CD14-positive monocyte (primary cell): ENCODE measurements around the gene PCSK1N. TPM values are rescaled to one million over a fixed set of nuclear protein-coding genes. Genes with fewer than 3 reads are reported as not detected.

ENCODE experiments used
- DNase-seq, 3 donors: peaks; one replicate each; pipeline ENCODE4 v3.0.0-alpha.2; 2011 to 2022
- H2AFZ ChIP-seq: 2 replicates; pipeline ENCODE4 v1.6.0; 2012; ENCODE audit warnings: mild to moderate bottlenecking, low read depth, low read length, inconsistent platforms; ENCODE audit not compliant: insufficient read depth, poor library complexity, severe bottlenecking
- H3K27ac ChIP-seq, 2 donors: 1 replicate in 1 of 2; 2 replicates in 1 of 2; pipeline ENCODE4 v1.5.1; 2012 to 2013; ENCODE audit warnings: low read length in 2 of 2, control low read depth in 1 of 2, inconsistent platforms in 1 of 2, low read depth in 1 of 2, mild to moderate bottlenecking in 1 of 2
- H3K27me3 ChIP-seq, 2 donors: one replicate each; pipeline versions ENCODE4 v1.6.0 to v1.6.1; 2011 to 2013; ENCODE audit warnings: low read length in 2 of 2; ENCODE audit not compliant: control insufficient read depth in 2 of 2, insufficient read depth in 2 of 2
- H3K36me3 ChIP-seq, 2 donors: replicated peaks in 1 of 2; 1 replicate in 1 of 2; 2 replicates in 1 of 2; pipeline versions ENCODE4 v1.5.1 to v1.6.1; 2012 to 2013; ENCODE audit warnings: low read length in 2 of 2, control low read depth in 1 of 2, inconsistent platforms in 1 of 2, mild to moderate bottlenecking in 1 of 2; ENCODE audit not compliant: insufficient read depth in 2 of 2, control insufficient read depth in 1 of 2
- H3K4me1 ChIP-seq, 2 donors: 1 replicate in 1 of 2; 2 replicates in 1 of 2; pipeline versions ENCODE4 v1.5.1 to v1.6.1; 2012 to 2013; ENCODE audit warnings: low read length in 2 of 2, control low read depth in 1 of 2, inconsistent platforms in 1 of 2, mild to moderate bottlenecking in 1 of 2, moderate library complexity in 1 of 2; ENCODE audit not compliant: insufficient read depth in 2 of 2, control insufficient read depth in 1 of 2
- H3K4me2 ChIP-seq: replicated peaks from 2 replicates; pipeline ENCODE3; 2012; ENCODE audit warnings: low read length, moderate library complexity, mild to moderate bottlenecking; ENCODE audit not compliant: poor library complexity, severe bottlenecking; ENCODE audit errors: extremely low read depth
- H3K4me3 ChIP-seq, 3 experiments: fragments of 200-600 bp in 1 of 3; sonication (generic) in 1 of 3; replicated peaks in 1 of 3; 1 replicate in 2 of 3; 2 replicates in 1 of 3; pipeline ENCODE4 v1.5.1; 2011 to 2013; ENCODE audit warnings: low read length in 3 of 3, mild to moderate bottlenecking in 3 of 3, control low read depth in 2 of 3, low read depth in 2 of 3, inconsistent platforms in 1 of 3, moderate library complexity in 1 of 3
- H3K79me2 ChIP-seq: 2 replicates; pipeline ENCODE4 v1.6.0; 2012; ENCODE audit warnings: mild to moderate bottlenecking, control low read depth, inconsistent platforms, low read length, moderate library complexity; ENCODE audit not compliant: insufficient read depth
- H3K9ac ChIP-seq: 2 replicates; pipeline ENCODE4 v1.6.0; 2017; ENCODE audit warnings: low read length, mild to moderate bottlenecking; ENCODE audit not compliant: insufficient read depth, poor library complexity, severe bottlenecking
- H3K9me3 ChIP-seq, 2 donors: replicated peaks in 1 of 2; 1 replicate in 1 of 2; 2 replicates in 1 of 2; pipeline versions ENCODE4 v1.5.1 to v1.6.1; 2012 to 2013; ENCODE audit warnings: low read length in 2 of 2, control low read depth in 1 of 2; ENCODE audit not compliant: control insufficient read depth in 1 of 2, insufficient read depth in 1 of 2
- H4K20me1 ChIP-seq: 2 replicates; pipeline ENCODE4 v1.6.0; 2012; ENCODE audit warnings: mild to moderate bottlenecking, low read length, control low read depth, moderate library complexity; ENCODE audit not compliant: insufficient read depth
- H3K27ac Mint-ChIP-seq, 7 donors: one replicate each; pipeline ENCODE4 v1.8.0; 2020; ENCODE audit warnings: mild to moderate bottlenecking in 7 of 7, mixed read lengths in 7 of 7, moderate library complexity in 6 of 7, inconsistent platforms in 2 of 7
- H3K27me3 Mint-ChIP-seq, 3 donors: one replicate each; pipeline ENCODE4 v1.8.0; 2021 to 2022; ENCODE audit warnings: low read depth in 3 of 3, mild to moderate bottlenecking in 3 of 3, mixed read lengths in 3 of 3, moderate library complexity in 3 of 3, inconsistent platforms in 1 of 3
- H3K36me3 Mint-ChIP-seq, 2 donors: one replicate each; pipeline ENCODE4 v1.8.0; 2020; ENCODE audit warnings: mixed read lengths in 2 of 2, inconsistent platforms in 1 of 2, mild to moderate bottlenecking in 1 of 2
- H3K4me1 Mint-ChIP-seq: one replicate; pipeline ENCODE4 v1.8.0; 2020; ENCODE audit warnings: mild to moderate bottlenecking, mixed read lengths
- H3K4me3 Mint-ChIP-seq, 2 donors: one replicate each; pipeline ENCODE4 v1.8.0; 2020; ENCODE audit warnings: mild to moderate bottlenecking in 2 of 2, mixed read lengths in 2 of 2, moderate library complexity in 1 of 2
- H3K9me3 Mint-ChIP-seq, 7 donors: one replicate each; pipeline ENCODE4 v1.8.0; 2020 to 2022; ENCODE audit warnings: mixed read lengths in 7 of 7, mild to moderate bottlenecking in 6 of 7, moderate library complexity in 6 of 7, inconsistent platforms in 2 of 7
- WGBS: methylation state at CpG from one replicate; pipeline ENCODE4 v1.1.5; 2013; ENCODE audit warnings: missing lambda C conversion rate; ENCODE audit not compliant: insufficient coverage; 5-methylcytosine and 5-hydroxymethylcytosine counted together
- intact Hi-C, 2 donors: fragments of 100-400 bp; cut with micrococcal nuclease; formaldehyde crosslinking; loops; one replicate each; pipeline versions ENCODE4 v1.15.0 to v1.15.1; 2023
- polyA plus RNA-seq, 3 donors: library from polyadenylated mRNA; depleted of rRNA in 1 of 3; unstranded in 2 of 3; stranded (reverse) in 1 of 3; fragments of 300-500 nt in 2 of 3; fragments of >200 nt in 1 of 3; fragmentation: Illumina TruSeq in 2 of 3; gene quantifications; 1 replicate in 2 of 3; 2 replicates in 1 of 3; pipeline ENCODE4 v1.2.3, GENCODE V29; 2012 to 2021
- TF ChIP-seq, protein P1 (sequence below): fragments of 200-600 bp; IDR thresholded peaks from one replicate; pipeline ENCODE4 v1.8.0; 2022; ENCODE audit warnings: antibody characterized with exemption, mild to moderate bottlenecking

Gene PCSK1N
- polyA plus RNA-seq, 3 donors = not detected

DNA sequence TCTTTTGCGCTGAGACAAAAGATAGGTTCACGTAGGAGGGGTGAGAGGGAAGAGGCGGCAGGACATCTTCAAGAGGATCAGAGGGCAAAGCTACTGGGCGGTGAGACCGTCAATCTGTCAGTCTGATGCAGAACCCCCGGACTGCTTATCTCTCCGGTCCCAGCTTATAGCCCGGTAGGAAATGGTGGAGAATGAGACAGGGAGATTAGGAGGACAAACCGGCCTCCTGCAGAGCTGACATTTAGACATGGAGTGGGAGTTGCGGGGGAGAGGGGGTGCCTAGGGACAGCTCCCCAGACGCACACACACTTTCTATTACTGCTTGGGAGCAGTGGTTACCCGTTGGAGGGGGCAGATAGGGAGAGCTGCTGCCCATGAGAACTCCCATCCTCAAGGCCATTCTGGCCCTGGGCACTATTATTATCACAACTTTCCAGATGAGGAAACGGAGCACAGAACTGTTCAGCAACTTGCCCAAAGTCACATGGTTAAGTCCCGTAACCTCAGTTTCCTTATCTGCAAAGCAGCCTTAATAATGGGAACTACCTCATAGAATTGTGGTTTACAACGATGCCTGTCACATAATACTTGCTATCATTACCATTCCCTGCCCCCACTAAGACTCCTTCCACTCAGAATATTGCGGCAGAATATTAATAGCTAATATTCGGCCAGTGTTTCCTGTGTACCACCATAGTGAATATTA is 34.7 kb downstream of the PCSK1N start:
- Histone ChIP-seq H3K79me2 (no peaks in the 10 kb centered on the region), H3K27me3 (no peaks in the 10 kb centered on the region), H3K9ac (peak overlapping the region; percentile 78), H3K4me2 (peak overlapping the region; percentile 73), H4K20me1 (no peaks in the 10 kb centered on the region), H3K36me3 (peaks cover 0 to 15% of the 10 kb centered on the region in 2 donors), H2AFZ (peak overlapping the region; percentile 78), H3K27ac (peak overlapping the region; percentile 91 to 94), H3K9me3 (no peaks in the 10 kb centered on the region), H3K4me3 (peak overlapping the region; percentile 48 to 79 (median 79)), H3K4me1 (peaks cover 16 to 19% of the 10 kb centered on the region in 2 donors)
- H3K36me3 Mint-ChIP-seq = peaks cover 16 to 18% of the 10 kb centered on the region in 2 donors
- intact Hi-C loops = loop anchor here (5.0 to 10.0 kb wide), 6 partner anchors 63 to 316 kb away; partner anchors contain the start of genes PQBP1 (in 2 of the 2), TIMM17B (in 2 of the 2), RBM3 (in 1 of the 2) and SUV39H1 (in 1 of the 2)
- 0% methylated on average over 3 of the region's 17 CpGs for WGBS
- DNase-seq = peak in 2 of 3 donors; percentile 54 to 79
- peaks cover 13% of the 10 kb centered on the region for H3K4me1 Mint-ChIP-seq
- H3K4me3 Mint-ChIP-seq = peak overlapping the region; percentile 88 to 93
- H3K27me3 Mint-ChIP-seq = peaks cover 0 to 8% (median 0%) of the 10 kb centered on the region in 3 donors
- peak overlapping the region; percentile 97 to 98 (median 97) for H3K27ac Mint-ChIP-seq
- TF ChIP-seq, protein P1, sequence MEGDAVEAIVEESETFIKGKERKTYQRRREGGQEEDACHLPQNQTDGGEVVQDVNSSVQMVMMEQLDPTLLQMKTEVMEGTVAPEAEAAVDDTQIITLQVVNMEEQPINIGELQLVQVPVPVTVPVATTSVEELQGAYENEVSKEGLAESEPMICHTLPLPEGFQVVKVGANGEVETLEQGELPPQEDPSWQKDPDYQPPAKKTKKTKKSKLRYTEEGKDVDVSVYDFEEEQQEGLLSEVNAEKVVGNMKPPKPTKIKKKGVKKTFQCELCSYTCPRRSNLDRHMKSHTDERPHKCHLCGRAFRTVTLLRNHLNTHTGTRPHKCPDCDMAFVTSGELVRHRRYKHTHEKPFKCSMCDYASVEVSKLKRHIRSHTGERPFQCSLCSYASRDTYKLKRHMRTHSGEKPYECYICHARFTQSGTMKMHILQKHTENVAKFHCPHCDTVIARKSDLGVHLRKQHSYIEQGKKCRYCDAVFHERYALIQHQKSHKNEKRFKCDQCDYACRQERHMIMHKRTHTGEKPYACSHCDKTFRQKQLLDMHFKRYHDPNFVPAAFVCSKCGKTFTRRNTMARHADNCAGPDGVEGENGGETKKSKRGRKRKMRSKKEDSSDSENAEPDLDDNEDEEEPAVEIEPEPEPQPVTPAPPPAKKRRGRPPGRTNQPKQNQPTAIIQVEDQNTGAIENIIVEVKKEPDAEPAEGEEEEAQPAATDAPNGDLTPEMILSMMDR = no peak
- peaks cover 0 to 11% (median 5%) of the 10 kb centered on the region in 7 donors for H3K9me3 Mint-ChIP-seq

- Histone ChIP-seq H3K4me1 (peaks cover 16 to 19% of the 10 kb centered on the region in 2 donors), H2AFZ (no peak overlapping the region), H3K79me2 (no peaks in the 10 kb centered on the region), H3K27ac (no peak overlapping the region), H3K4me3 (no peak overlapping the region), H3K9me3 (no peaks in the 10 kb centered on the region), H3K27me3 (no peaks in the 10 kb centered on the region), H4K20me1 (no peaks in the 10 kb centered on the region), H3K4me2 (no peak overlapping the region), H3K9ac (no peak overlapping the region), H3K36me3 (no peaks in the 10 kb centered on the region)
- Mint-ChIP-seq H3K4me1 (peaks cover 13% of the 10 kb centered on the region), H3K9me3 (peaks cover 0 to 9% (median 5%) of the 10 kb centered on the region in 7 donors), H3K27ac (no peak overlapping the region), H3K27me3 (peaks cover 0 to 4% (median 0%) of the 10 kb centered on the region in 3 donors), H3K36me3 (no peaks in the 10 kb centered on the region), H3K4me3 (no peak overlapping the region)
- no peak for DNase-seq
- WGBS = no CpG with 5 or more reads among the region's 2 CpGs
- intact Hi-C loops = loop anchor here in 1 of 2 donors (10.0 kb wide), 1 partner anchor 54 kb away; no protein-coding TSS in a partner anchor
- TF ChIP-seq, protein P1 = no peak
Observed at GRCh38 chrX:48798318-48798717, 37.1 kb downstream of the PCSK1N start.
